Stimulated activated naive CD8-positive, alpha-beta T cell treated with anti-CD3 and anti-CD28 coated beads, Interleukin-15, amount 100 ng/mL, for 72 hours (primary cell): ENCODE measurements around the gene SLC24A3.
A peak's percentile ranks its signal among the peaks of the same experiment; 100 is the strongest.

Experiments used
- ATAC-seq: fragments of 150-1000 bp; cut with Tn5 transposase; 2 replicates; pipeline ENCODE4 v1.10.0; 2021; ENCODE audit warnings: mild to moderate bottlenecking, moderate library complexity
- DNase-seq, 2 donors: peaks; one replicate each; pipeline ENCODE4 v3.0.0; 2021 to 2022
- H3K27ac Mint-ChIP-seq, 2 donors: one replicate each; pipeline ENCODE4 v1.8.0; 2022; ENCODE audit warnings: mild to moderate bottlenecking in 2 of 2, mixed read lengths in 2 of 2, moderate library complexity in 2 of 2
- H3K27me3 Mint-ChIP-seq: one replicate; pipeline ENCODE4 v1.8.0; 2022; ENCODE audit warnings: mixed read lengths
- H3K4me1 Mint-ChIP-seq: one replicate; pipeline ENCODE4 v1.8.0; 2022; ENCODE audit warnings: mild to moderate bottlenecking, mixed read lengths
- H3K4me3 Mint-ChIP-seq, 2 donors: one replicate each; pipeline ENCODE4 v1.8.0; 2022; ENCODE audit warnings: mild to moderate bottlenecking in 2 of 2, mixed read lengths in 2 of 2, moderate library complexity in 1 of 2
- H3K9me3 Mint-ChIP-seq, 2 donors: one replicate each; pipeline ENCODE4 v1.8.0; 2022; ENCODE audit warnings: mixed read lengths in 2 of 2

The SLC24A3 gene

DNA sequence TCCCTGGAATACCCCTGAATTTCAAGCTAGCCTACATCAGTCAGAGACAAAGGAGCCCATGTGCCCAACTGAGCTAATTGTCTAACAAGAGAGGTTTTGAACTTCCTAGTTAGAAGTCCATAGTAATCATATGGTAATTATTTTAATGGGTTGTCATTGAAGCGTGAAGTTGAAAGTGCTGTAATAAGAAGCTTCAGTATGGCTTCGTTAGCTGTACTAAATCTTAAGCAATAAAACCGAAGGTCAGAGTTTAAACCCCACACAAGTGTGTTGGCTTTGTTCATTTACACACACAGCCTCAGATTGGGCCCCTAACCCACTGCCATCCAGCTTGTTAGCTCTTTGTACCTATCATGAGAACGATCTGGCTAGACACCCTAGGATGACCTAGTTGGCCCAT lies 350.0 kb downstream of the SLC24A3 start:
- Mint-ChIP-seq H3K9me3 (peaks cover 0 to 5% of the 10 kb centered on the region in 2 donors), H3K4me1 (no peaks in the 10 kb centered on the region), H3K27me3 (no peaks in the 10 kb centered on the region), H3K27ac (no peak overlapping the region), H3K4me3 (no peak overlapping the region)
- no peak for DNase-seq
- no peak for ATAC-seq

DNA sequence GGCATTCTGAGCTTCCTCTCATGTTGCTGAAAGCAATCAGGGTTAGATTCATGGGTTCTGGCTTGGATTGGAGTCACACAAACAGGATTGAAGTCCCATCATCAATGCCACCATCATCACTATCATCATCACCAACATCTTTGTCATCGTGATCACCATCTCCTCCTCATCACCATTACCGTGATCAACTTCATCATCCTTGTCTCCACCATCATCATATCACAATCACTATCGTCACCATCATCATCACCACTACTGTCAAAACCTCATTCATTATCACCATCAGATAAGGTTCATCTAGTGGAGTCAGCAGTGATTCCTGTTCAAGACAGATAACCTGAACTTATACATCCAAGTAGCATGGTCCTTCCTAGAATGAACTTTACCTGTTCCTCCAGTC lies 351.8 kb downstream of the SLC24A3 start:
- no peak for ATAC-seq
- no peaks in the 10 kb centered on the region for H3K4me1 Mint-ChIP-seq
- no peak overlapping the region for H3K27ac Mint-ChIP-seq
- peaks cover 3 to 6% of the 10 kb centered on the region in 2 donors for H3K9me3 Mint-ChIP-seq
- no peak for DNase-seq
- no peaks in the 10 kb centered on the region for H3K27me3 Mint-ChIP-seq
- no peak overlapping the region for H3K4me3 Mint-ChIP-seq

DNA sequence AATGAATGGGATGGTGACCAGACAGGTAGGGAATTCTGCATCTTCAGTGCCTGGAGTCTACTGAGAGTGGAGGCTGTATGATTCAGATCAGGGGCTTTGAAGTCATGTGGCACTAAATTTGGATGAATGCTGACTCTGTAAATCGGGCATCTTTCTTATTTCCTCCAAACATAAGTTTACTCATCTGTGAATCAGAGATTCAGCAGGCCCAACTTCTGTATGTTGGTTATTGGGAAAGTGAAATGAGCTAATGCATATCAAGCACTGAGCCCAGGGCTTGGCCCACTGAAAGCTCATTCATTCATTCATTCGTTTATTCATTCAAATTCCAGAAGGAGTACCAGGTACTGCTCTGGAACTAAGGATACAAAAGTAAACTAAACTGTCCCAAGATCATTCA lies 353.3 kb downstream of the SLC24A3 start:
- Mint-ChIP-seq H3K27me3 (no peaks in the 10 kb centered on the region), H3K27ac (no peak overlapping the region), H3K9me3 (peaks cover 15 to 17% of the 10 kb centered on the region in 2 donors), H3K4me3 (no peak overlapping the region), H3K4me1 (no peaks in the 10 kb centered on the region)
- ATAC-seq (no peak), DNase-seq (no peak)

DNA sequence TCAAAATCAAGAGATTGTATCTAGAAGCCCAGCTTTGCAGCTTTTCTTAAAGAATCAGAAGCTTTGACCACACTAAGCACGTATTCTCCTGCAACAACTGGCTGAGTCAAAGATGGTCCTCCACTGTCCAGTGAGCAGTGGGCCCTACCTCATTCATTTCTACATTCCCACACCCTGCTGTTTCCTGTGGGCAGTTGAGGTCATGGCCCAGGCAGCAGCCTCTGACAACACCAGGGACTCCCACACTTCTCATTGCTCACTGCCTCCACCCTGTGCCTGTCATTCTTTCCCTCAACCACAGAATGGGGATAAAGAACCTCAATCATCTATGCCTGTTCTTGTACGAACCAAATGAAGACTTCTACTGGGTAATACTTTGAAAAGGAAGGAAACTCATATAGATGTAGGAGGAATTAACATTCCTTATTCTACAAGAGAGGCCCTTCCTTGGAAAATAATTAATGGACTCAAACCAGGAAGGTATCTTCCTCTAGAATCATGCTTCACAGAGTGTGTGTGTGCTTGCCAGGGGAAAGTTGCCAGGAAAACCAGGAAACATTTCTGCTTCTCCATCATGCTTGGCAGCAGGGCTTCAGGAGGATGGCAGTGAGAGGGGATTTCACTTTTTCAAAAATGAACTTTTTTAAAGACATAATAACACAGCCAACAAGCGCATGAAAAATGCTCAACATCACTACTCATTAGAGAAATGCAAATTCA lies 353.9 kb downstream of the SLC24A3 start:
- DNase-seq (no peak), ATAC-seq (no peak)
- Mint-ChIP-seq H3K4me3 (no peak overlapping the region), H3K4me1 (no peaks in the 10 kb centered on the region), H3K9me3 (peaks cover 15 to 20% of the 10 kb centered on the region in 2 donors), H3K27me3 (no peaks in the 10 kb centered on the region), H3K27ac (no peak overlapping the region)

DNA sequence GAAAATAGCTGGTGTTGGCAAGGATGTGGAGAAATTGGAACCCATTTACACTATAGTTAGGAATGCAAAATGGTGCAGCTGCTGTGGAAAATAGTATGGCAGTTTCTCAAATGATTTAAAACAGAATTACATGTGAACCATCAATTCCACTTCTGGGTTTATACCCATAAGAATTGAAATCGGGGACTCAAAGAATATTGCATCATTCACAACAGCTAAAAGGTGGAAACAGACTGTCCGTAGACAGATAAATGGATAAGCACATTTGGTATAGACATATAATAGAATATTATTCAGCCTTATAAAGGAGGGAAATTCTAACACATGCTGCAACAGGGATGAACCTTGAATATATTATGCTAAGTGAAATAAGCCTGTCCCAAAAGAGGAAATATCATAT lies 355.7 kb downstream of the SLC24A3 start:
- Mint-ChIP-seq H3K9me3 (peaks cover 15 to 20% of the 10 kb centered on the region in 2 donors), H3K4me1 (no peaks in the 10 kb centered on the region), H3K27ac (no peak overlapping the region), H3K4me3 (no peak overlapping the region), H3K27me3 (no peaks in the 10 kb centered on the region)
- DNase-seq (no peak), ATAC-seq (no peak)

DNA sequence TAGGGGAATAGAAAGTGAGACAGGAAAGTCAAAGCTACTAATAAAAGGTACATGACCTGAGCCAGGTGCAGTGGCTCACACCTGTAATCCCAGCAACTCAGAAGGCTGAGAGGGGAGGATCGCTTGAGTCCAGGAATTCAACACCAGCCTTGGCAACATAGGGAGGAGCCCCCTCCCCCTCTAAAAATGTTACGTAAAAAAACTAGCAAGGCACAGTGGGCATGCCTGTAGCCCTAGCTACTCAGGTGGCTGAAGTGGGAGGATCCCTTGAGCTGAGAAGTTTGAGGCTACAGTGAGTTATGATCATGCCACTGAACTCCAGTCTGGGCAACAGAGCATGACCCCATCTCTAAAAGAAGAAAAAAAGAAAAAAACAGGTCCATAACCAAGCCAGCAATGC lies 359.6 kb downstream of the SLC24A3 start:
- no peak for DNase-seq
- H3K9me3 Mint-ChIP-seq: peaks cover 10 to 20% of the 10 kb centered on the region in 2 donors
- H3K4me3 Mint-ChIP-seq: no peak overlapping the region
- ATAC-seq: no peak
- no peaks in the 10 kb centered on the region for H3K27me3 Mint-ChIP-seq
- no peaks in the 10 kb centered on the region for H3K4me1 Mint-ChIP-seq
- H3K27ac Mint-ChIP-seq: no peak overlapping the region

DNA sequence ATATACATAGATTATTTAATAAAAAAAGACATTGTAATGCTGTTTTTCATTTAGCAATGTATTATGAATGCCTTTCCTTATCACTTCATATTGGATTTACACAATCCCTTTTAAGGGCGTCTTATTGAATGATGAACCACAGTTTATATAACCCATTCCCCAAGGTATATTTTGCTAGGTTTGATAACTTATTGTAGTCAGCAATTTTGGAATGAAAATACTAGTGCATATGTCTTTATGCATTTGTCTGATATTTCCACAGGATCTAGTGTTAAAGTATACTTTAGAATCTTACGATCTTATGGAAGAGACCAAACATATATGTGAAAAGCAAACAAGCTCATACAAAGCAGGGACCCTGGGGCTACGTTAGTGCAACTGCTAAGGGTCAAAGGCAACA lies 365.2 kb downstream of the SLC24A3 start:
- Mint-ChIP-seq H3K4me1 (no peaks in the 10 kb centered on the region), H3K9me3 (no peaks in the 10 kb centered on the region), H3K27me3 (no peaks in the 10 kb centered on the region), H3K27ac (no peak overlapping the region), H3K4me3 (no peak overlapping the region)
- DNase-seq (no peak), ATAC-seq (no peak)

DNA sequence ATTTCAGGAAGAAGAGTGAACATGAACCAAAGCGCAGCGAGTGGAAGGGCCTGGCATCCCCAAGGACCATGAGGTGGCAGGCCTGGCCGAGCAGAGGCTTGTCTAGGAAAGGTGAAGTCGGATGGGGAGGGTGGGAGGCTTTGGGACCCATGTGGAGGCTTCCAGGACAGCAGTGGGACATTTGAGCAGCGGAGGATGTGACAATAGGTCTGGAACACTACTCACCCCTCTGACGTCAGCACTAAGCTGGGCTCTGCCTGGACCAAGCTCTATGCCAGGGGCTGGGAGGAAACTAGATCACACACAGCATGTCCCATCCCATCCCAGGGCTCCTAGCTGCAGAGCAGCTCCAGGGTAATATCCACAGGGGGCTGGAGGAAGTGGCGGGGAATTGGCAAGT lies 370.3 kb downstream of the SLC24A3 start:
- Mint-ChIP-seq H3K9me3 (no peaks in the 10 kb centered on the region), H3K4me3 (no peak overlapping the region), H3K27me3 (no peaks in the 10 kb centered on the region), H3K27ac (no peak overlapping the region), H3K4me1 (no peaks in the 10 kb centered on the region)
- ATAC-seq (no peak), DNase-seq (no peak)

DNA sequence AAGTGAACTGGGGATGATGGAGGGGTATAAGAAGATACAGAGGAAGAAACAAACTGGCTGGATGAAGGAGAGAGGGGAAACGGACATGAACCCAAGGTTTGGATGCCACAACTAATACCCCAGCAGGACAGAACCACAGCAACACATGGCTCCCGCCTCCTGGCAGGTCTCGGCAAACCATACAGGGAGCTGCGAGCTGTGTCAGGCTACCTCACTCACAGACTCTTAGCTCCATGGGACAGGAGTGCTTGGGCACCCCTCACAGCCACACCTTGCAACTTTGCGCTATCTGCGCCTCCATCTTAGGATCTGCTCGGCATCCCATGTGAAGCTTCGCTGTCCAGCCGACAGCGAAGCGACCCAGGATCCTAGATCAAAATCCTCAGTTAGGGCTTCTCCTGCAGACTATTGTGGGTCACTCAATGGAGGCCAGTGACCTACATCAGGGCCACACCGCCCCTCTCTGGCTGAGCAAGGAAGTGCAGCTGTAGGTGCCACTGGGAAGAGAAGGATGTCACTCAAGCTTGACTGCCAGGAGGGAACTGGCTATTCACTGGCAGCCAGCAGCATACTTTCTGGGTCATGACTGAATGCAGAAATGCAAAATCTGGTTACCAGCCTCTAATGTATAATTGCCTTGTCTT lies 371.2 kb downstream of the SLC24A3 start:
- H3K4me1 Mint-ChIP-seq: no peaks in the 10 kb centered on the region
- no peaks in the 10 kb centered on the region for H3K9me3 Mint-ChIP-seq
- ATAC-seq: peak; percentile 67
- peak; percentile 48 to 57 for DNase-seq
- H3K4me3 Mint-ChIP-seq: no peak overlapping the region
- no peak overlapping the region for H3K27ac Mint-ChIP-seq
- no peaks in the 10 kb centered on the region for H3K27me3 Mint-ChIP-seq

DNA sequence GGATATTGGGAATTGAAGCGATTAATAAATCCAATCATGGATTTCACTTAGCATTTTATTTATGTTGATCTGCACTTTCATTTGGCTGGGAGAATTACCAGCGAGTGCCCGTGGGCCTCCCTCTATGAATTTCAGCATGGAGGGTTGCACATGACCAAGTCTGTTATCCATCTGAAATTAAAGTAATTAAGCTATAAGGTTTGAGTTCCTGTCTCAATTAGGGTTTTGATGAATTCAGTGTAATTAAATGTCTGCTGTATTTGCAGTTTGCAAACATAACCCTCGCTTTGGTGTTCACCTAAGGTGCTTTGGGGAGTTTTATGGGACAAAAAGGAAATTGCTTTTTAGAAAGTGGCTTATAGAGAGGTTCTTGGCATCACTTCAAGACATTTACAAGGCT lies 375.8 kb downstream of the SLC24A3 start:
- ATAC-seq: no peak
- no peaks in the 10 kb centered on the region for H3K27me3 Mint-ChIP-seq
- DNase-seq: no peak
- H3K27ac Mint-ChIP-seq: no peak overlapping the region
- H3K9me3 Mint-ChIP-seq: no peaks in the 10 kb centered on the region
- no peak overlapping the region for H3K4me3 Mint-ChIP-seq
- peaks cover 7% of the 10 kb centered on the region for H3K4me1 Mint-ChIP-seq

DNA sequence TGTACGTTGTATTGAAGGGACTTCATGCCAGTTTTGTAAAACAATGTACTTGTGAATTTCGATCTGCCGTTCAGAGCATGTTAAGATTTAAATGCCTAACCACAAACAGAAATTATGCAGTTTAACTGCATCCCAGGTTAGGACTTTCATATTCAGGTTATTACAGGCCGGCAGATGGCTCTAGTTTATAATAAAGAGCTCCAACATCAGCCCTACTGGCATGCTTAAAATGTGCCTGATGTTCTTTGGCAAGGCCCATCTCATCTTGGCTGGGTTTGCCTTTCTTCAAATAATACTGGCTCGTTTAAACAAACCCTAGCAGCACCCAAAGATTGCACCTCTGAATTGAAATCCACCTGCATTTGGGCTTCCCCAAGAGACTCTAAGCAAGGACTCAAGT lies 376.3 kb downstream of the SLC24A3 start:
- DNase-seq: no peak
- no peak for ATAC-seq
- no peaks in the 10 kb centered on the region for H3K9me3 Mint-ChIP-seq
- no peak overlapping the region for H3K27ac Mint-ChIP-seq
- peaks cover 7% of the 10 kb centered on the region for H3K4me1 Mint-ChIP-seq
- H3K4me3 Mint-ChIP-seq: no peak overlapping the region
- no peaks in the 10 kb centered on the region for H3K27me3 Mint-ChIP-seq

DNA sequence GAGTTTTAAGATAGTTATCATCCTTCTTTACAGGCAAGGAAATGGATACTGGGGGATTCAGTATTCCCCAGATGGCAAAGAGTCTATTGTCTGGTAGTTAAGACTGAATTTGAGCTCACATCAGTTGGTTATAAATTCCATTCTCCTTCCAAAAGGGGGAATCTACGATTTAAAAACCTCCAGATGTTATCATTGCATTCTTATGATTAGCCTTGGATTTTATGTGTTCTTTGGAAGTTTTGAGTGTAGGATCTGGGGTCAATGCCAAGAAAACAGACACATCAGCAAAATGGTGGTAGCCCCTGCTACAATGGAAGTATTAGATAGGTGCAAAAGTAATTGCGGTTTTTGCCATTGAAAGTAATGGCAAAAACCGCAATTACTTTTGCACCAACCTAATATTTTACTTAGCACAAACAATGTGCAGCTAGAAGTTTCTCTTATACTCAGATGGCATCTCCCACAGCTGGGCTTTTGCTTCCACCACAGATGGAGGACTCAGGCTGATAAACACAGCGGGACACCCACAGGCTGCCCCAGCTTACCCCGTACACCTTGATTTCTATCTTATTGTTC lies 377.4 kb downstream of the SLC24A3 start:
- DNase-seq (no peak), ATAC-seq (no peak)
- H3K27me3 Mint-ChIP-seq: no peaks in the 10 kb centered on the region
- H3K9me3 Mint-ChIP-seq: no peaks in the 10 kb centered on the region
- peaks cover 7% of the 10 kb centered on the region for H3K4me1 Mint-ChIP-seq
- H3K4me3 Mint-ChIP-seq: no peak overlapping the region
- no peak overlapping the region for H3K27ac Mint-ChIP-seq

DNA sequence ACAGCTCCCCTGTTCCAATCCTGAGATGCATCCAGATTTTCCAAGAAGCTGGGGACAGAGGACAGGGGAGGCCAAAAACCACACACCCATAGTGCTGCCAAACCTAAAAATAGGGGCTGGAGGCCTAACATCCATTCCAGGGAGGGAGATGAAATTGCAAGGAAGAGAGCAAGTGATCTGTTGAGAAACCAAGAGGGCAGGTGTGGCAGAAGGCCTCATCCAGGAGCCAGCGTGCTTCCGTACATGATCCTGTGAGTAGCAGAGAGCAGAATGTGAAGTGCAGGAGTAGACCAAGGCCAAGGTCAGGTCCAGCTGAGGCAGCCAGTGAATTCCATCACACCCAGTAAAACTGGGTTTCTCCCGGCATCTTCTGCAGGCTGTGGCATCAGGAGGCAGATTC lies 377.9 kb downstream of the SLC24A3 start:
- Mint-ChIP-seq H3K27me3 (no peaks in the 10 kb centered on the region), H3K9me3 (no peaks in the 10 kb centered on the region), H3K4me1 (peaks cover 7% of the 10 kb centered on the region), H3K27ac (no peak overlapping the region), H3K4me3 (no peak overlapping the region)
- no peak for DNase-seq
- no peak for ATAC-seq

DNA sequence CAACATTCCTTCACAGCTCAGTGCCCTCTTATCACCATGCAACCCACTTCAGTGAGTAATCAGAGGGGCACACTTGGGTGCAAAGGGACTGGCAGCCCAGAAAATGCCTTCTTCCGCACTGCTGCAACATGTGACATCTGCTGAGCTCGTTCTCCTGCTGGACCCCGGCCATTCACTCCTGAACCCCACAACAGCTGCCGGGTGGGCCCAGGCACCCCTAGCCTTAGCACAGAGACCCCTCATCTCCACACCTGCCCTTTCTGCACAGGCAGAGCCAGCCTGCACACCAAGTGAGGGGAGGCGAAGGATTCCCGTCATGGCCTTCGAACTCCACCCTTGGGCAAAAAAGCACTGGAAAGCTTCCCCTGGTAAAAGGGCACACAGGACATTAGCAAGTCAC lies 381.3 kb downstream of the SLC24A3 start:
- H3K9me3 Mint-ChIP-seq: no peaks in the 10 kb centered on the region
- no peaks in the 10 kb centered on the region for H3K27me3 Mint-ChIP-seq
- peaks cover 7% of the 10 kb centered on the region for H3K4me1 Mint-ChIP-seq
- no peak overlapping the region for H3K27ac Mint-ChIP-seq
- no peak overlapping the region for H3K4me3 Mint-ChIP-seq
- DNase-seq (no peak), ATAC-seq (no peak)

DNA sequence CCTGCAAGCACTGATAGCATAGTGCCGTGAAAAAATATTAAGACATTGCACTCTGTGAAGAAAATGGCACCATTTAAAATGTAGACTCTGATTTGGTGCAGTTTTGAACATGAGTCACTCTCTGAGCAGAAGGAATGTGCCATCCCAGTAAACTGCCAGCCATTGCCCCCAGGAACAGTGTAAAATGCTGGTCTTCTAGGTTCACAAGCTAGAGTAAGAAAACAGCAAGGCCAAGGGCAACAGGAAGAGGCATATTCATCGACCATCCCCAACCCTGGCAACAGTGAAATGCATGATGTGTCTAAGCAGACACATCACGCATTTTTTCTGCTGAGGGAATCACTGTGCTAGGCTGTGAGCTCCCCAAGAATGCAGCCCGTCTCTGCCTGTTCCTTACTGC lies 382.5 kb downstream of the SLC24A3 start:
- DNase-seq (no peak), ATAC-seq (no peak)
- Mint-ChIP-seq H3K27me3 (no peaks in the 10 kb centered on the region), H3K9me3 (no peaks in the 10 kb centered on the region), H3K27ac (no peak overlapping the region), H3K4me1 (peaks cover 7% of the 10 kb centered on the region), H3K4me3 (no peak overlapping the region)

DNA sequence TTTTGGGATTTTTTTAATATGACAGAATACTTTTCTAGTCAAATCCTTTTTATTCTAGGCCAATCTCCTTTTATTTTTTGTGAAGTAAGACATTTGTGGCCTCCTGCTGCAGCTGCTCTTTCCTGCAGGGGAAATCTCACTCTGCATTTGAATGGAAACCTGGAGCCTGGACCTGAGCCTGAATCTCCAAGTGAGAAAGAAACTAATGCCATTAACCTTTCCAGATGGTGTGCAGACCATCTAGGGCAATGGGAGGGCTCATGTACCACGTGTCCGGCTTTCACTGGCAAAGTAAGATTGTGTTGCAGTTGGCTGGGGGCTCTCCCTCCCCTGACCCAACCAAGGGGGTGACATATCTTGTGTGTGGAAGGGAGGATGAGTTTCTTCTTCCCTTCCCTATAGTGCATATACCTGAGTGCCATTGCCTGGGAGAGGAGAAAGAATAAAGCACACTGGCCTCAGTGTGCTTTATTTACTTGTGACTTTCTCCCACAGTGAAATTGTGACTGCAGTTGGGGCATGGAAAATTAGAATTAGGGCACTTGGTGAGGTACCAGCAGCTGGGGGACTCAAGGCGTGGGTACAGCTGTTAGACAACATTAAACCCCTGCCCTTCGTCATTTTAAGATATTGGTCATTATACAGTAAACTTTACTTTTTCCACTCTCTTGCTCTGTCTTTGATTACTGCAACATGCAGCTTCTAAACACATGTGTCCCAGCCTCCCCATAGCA lies 385.8 kb downstream of the SLC24A3 start:
- H3K27me3 Mint-ChIP-seq: no peaks in the 10 kb centered on the region
- DNase-seq (no peak), ATAC-seq (no peak)
- peak overlapping the region in 1 of 2 donors; percentile 37 for H3K27ac Mint-ChIP-seq
- H3K9me3 Mint-ChIP-seq: no peaks in the 10 kb centered on the region
- H3K4me1 Mint-ChIP-seq: no peaks in the 10 kb centered on the region
- no peak overlapping the region for H3K4me3 Mint-ChIP-seq
